ENCODE results near the gene TSC22D2. TPM values are rescaled to one million over a fixed set of nuclear protein-coding genes. Genes with fewer than 3 reads are reported as not detected.

The TSC22D2 gene
- total and polyA plus RNA-seq, 2 of the 8 experiments (the other 6 are each of a cell fraction or from before 2014, with no cell fraction given): 3.4 to 27.6 TPM

GRCh38 chr3:150450916-150451315 lies 42.8 kb downstream of the TSC22D2 start (continued):
- TF ChIP-seq CREB1 (IDR thresholded peaks at IDR 0.05): no peak

All from H1 (cell line).